Measurements from ENCODE around the gene RCBTB1. TPM values are rescaled to one million over a fixed set of nuclear protein-coding genes. Genes with fewer than 3 reads are reported as not detected.

Gene RCBTB1
- total RNA-seq, 1 experiment from 2014 or later = 26.1 TPM

DNA sequence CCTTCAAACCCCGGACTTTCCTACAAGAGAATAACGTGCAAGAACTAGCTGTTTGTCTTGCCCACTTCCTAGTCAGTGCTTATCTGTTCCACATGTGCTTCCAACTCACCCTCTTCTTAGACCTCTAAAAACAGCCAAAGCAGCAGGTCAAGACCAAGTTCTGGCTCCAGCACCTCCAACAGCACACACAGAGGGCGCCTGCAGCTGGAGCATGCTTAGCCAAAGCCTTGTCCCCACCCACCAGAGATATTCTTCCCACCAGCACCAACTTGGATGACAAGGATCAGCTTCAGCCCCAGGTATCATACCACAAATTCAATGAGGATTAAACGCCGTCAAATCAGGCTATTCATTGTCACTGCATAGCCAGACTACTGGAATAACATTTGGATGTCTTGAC lies 17.9 kb downstream of the RCBTB1 start:
- no peak overlapping the region for H4K5ac ChIP-seq (ENCODE audit: insufficient read length, low read depth, low read length)
- H4K91ac ChIP-seq (ENCODE audit: insufficient read length, low read depth, low read length) = no peak overlapping the region
- Mint-ChIP-seq H3K4me3 (no peak overlapping the region), H3K27ac (peak overlapping the region in 1 of 3 experiments; percentile 32; a peak in 2 of 7 replicates), H3K36me3 (ENCODE audit: insufficient read depth in 1 of 3, low read depth in 3 of 3) (peaks cover 24 to 39% (median 36%) of the 10 kb centered on the region in 3 experiments), H3K4me1 (no peaks in the 10 kb centered on the region), H3K27me3 (ENCODE audit: low read depth) (no peaks in the 10 kb centered on the region), H3K9me3 (peaks cover 0 to 5% of the 10 kb centered on the region in 2 experiments; a peak in 1 of 5 replicates)
- no peak overlapping the region for H3K18ac ChIP-seq (ENCODE audit: insufficient read length, low read depth, low read length)
- DNase-seq = no peak
- TF ChIP-seq, protein P1, sequence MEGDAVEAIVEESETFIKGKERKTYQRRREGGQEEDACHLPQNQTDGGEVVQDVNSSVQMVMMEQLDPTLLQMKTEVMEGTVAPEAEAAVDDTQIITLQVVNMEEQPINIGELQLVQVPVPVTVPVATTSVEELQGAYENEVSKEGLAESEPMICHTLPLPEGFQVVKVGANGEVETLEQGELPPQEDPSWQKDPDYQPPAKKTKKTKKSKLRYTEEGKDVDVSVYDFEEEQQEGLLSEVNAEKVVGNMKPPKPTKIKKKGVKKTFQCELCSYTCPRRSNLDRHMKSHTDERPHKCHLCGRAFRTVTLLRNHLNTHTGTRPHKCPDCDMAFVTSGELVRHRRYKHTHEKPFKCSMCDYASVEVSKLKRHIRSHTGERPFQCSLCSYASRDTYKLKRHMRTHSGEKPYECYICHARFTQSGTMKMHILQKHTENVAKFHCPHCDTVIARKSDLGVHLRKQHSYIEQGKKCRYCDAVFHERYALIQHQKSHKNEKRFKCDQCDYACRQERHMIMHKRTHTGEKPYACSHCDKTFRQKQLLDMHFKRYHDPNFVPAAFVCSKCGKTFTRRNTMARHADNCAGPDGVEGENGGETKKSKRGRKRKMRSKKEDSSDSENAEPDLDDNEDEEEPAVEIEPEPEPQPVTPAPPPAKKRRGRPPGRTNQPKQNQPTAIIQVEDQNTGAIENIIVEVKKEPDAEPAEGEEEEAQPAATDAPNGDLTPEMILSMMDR (conservative IDR thresholded peaks at IDR 0.05) = no peak
- no peak overlapping the region for H2BK20ac ChIP-seq (ENCODE audit: low read depth, low read length, poor library complexity, severe bottlenecking)
- H2AK5ac ChIP-seq (ENCODE audit: insufficient read length, low read length) = no peak overlapping the region
- H3T11ph ChIP-seq (ENCODE audit: low read length) = no peak overlapping the region
- no peaks in the 10 kb centered on the region for H3K4me1 ChIP-seq (ENCODE audit: insufficient read depth, low read length)
- peaks cover 2% of the 10 kb centered on the region for H3K79me1 ChIP-seq (ENCODE audit: insufficient read depth, low read depth, low read length, poor library complexity, severe bottlenecking)
- H3K14ac ChIP-seq (ENCODE audit: insufficient read depth, low read length) = no peak overlapping the region
- no peak overlapping the region for H3K56ac ChIP-seq (ENCODE audit: insufficient read length, low read depth, low read length)
- no CpG with 5 or more reads among the region's 5 CpGs for WGBS (ENCODE audit: extremely low coverage, insufficient read length, low lambda C conversion rate)
- no peak overlapping the region for H3K9ac ChIP-seq (ENCODE audit: extremely low read depth, insufficient read length, low read length)
- H2BK15ac ChIP-seq (ENCODE audit: low read depth, low read length) = no peak overlapping the region
- no peaks in the 10 kb centered on the region for H3K27me3 ChIP-seq (ENCODE audit: insufficient read depth, low read length)
- no peak overlapping the region for H3K4ac ChIP-seq (ENCODE audit: low read depth, low read length)
- H3K23ac ChIP-seq (ENCODE audit: insufficient read length, low read depth, low read length) = no peak overlapping the region
- no peak overlapping the region for H4K8ac ChIP-seq (replicated peaks; ENCODE audit: insufficient read length, low read depth, low read length)
- H3K79me2 ChIP-seq (ENCODE audit: insufficient read depth, low read length) = no peaks in the 10 kb centered on the region
- no peaks in the 10 kb centered on the region for H3K9me3 ChIP-seq (ENCODE audit: control insufficient read depth, low read depth, low read length)
- H3K23me2 ChIP-seq (ENCODE audit: insufficient read length, low read depth, low read length, poor library complexity, severe bottlenecking) = no peaks in the 10 kb centered on the region
- no peaks in the 10 kb centered on the region for H4K20me1 ChIP-seq (ENCODE audit: control insufficient read depth, insufficient read depth, insufficient read length)
- no peak overlapping the region for H3K4me2 ChIP-seq (ENCODE audit: insufficient read depth, insufficient read length, low read length)
- no peak overlapping the region for H2BK12ac ChIP-seq (ENCODE audit: insufficient read length, low read depth, low read length)
- H2BK120ac ChIP-seq (ENCODE audit: low read depth, low read length, poor library complexity, severe bottlenecking) = no peak overlapping the region
- H2BK5ac ChIP-seq (ENCODE audit: insufficient read length, low read length) = no peak overlapping the region
- no peak overlapping the region for H3K27ac ChIP-seq (ENCODE audit: insufficient read length, low read depth, low read length)
- no peak overlapping the region for H2AFZ ChIP-seq (ENCODE audit: low read length)

Data from H9 (cell line).